ENCODE data around the gene TPBGL.

- TF ChIP-seq POLR2A (IDR thresholded peaks at IDR 0.05; ENCODE audit: low read depth), result no peak
- TF ChIP-seq, protein P1, sequence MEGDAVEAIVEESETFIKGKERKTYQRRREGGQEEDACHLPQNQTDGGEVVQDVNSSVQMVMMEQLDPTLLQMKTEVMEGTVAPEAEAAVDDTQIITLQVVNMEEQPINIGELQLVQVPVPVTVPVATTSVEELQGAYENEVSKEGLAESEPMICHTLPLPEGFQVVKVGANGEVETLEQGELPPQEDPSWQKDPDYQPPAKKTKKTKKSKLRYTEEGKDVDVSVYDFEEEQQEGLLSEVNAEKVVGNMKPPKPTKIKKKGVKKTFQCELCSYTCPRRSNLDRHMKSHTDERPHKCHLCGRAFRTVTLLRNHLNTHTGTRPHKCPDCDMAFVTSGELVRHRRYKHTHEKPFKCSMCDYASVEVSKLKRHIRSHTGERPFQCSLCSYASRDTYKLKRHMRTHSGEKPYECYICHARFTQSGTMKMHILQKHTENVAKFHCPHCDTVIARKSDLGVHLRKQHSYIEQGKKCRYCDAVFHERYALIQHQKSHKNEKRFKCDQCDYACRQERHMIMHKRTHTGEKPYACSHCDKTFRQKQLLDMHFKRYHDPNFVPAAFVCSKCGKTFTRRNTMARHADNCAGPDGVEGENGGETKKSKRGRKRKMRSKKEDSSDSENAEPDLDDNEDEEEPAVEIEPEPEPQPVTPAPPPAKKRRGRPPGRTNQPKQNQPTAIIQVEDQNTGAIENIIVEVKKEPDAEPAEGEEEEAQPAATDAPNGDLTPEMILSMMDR (IDR thresholded peaks at IDR 0.05), result no peak
Observed at GRCh38 chr11:75249704-75250103, 9.1 kb downstream of the TPBGL start.
